LoVo (cell line): Measurements from ENCODE around the gene DENND2A.
"Not testable (repeated sequence)": the region's sequence is repeated elsewhere in the genome, so short reads cannot be mapped to it uniquely, and the experiment has no call there.

Experiments used
- DNase-seq: peaks from one replicate; pipeline ENCODE4 v3.0.0-alpha.2; 2016; ENCODE audit warnings: low spot score

Gene DENND2A

DNA sequence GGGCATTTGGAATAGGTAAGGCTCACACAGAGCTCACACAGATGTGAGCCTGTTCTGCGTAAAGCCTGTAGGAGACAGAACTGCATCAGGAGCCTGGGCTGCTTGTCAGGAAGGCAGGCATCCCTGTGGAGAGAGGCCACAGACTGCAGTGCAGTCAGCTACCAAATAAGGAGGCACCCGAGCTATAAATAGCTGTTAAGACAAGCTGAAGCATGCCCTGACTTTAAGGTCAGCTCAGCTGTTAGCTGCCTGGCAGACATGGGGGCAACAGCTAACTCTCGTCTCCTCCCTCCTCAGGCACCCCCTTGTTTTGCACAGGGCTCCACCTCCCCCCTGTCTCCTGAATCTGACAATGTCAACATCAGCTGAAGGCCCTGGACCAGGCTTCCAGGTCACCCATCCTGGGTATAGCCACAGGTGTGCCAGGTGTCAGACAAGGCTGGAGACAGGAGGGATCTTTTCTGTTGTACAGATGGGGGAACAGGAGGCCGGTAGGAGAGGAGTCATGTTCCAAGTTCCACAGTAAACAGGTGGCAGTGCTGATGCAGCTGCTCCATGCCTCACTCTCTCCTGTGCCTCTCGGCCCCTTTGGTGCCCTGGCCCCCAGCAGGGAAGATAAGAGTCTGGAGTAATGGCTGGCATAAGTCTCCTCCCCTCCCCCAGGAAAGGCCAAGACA, 133.7 kb downstream of the DENND2A start:
- peak; percentile 37 for DNase-seq

DNA sequence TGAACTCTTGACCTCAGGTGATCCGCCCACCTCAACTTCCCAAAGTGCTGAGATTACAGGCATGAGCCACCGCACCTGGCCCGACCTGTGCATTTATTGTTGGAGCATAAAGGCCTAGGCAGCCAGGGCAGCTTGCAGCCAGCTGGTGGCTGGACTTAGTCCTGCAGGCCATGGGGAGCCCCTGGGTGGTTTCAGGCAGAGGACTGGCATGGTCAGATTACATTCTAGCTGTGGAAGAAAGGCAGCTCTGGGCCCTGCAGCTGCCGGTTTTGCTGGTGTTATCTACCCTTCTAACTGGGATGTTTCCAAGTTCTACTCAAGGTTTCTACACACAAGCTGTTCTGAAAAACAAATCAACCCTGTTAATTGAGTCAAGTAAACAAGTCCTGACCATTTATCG, 138.6 kb downstream of the DENND2A start:
- no peak for DNase-seq

DNA sequence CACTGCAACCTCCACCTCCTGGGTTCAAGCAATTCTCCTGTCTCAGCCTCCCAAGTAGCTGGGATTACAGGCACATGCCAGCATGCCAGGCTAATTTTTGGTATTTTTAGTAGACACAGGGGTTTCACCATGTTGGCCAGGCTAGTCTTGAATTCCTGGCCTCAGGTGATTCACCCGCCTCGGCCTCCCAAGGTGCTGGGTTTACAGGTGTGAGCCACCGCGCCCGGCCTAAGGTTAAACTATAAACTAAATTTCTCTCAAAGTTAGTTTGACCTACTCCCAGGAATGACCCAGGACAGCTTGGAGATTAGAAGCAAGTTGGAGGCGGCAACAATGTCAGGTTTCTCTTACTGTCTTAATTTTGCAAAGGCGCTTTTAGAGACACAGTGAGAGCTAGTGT, 142.8 kb downstream of the DENND2A start:
- not testable (repeated sequence) for DNase-seq

DNA sequence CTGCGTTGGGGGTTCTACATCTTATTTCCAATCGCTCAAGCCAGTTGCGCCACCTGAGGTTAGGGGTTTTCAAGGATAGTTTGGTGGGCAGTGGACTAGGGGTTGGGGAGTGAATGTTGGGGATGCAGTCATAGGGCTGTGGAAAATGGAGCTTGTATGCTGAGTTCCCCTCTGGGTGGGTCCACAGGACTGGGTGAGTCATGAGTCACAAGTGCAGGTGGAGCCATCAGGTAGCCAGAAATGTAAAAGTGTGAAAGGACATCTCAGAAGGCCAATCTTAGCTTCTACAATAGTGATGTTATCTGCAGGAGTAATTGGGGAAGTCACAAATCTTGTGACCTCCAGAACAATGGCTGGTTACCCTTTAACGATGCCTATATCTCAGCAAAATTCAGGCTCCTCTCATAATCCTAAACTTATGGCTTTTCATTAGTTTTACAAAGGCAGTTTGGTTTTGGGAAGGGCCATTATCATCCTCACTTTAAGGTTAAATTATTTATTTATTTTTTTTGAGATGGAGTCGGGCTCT, 143.3 kb downstream of the DENND2A start:
- no peak for DNase-seq

DNA sequence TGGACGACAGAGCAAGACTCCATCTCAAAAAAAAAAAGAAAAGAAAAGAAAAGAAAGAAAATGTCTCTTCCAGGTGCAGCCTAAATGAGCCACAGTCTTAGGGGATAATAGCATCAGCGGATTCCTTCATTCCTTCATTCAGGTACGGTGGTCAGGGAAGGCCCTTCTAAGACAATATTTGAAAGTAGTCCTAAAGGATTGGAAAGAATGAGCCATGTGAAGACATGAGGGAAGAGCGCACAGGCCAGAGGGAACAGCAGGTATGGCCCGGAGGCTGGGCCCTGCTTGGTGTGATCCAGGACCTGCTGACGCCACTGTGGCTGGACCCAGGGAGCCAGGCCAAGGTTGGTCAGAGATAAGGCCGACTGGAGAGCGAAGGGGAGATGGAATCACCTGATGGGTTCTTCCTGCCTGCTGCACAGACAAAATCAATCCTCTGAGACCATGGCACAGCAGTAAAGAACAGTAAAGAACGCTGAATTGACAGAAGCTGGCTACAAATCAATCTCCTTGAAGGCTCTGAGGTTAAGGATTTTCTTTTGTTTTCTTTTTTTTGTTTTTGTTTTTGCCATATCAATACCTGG, 145.0 kb downstream of the DENND2A start:
- DNase-seq = no peak

DNA sequence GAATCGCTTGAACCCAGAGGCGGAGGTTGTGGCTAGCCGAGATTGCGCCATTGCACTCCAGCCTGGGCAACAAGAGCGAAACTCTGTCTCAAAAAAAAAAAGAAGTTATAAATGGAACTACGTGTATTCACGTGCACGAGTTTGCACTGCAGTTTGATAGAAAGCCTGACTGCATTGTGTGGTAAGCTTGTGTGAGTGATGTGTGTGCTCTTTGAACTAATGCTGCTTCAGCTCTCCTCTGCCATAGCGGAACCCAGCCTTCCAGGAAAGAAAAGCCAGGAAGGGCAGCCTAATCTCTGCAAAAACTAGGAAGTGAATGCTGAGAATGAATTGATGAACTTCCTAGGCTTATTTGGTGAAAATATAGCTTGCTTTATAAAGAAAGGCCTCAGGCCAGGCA, 145.7 kb downstream of the DENND2A start:
- DNase-seq = no peak

DNA sequence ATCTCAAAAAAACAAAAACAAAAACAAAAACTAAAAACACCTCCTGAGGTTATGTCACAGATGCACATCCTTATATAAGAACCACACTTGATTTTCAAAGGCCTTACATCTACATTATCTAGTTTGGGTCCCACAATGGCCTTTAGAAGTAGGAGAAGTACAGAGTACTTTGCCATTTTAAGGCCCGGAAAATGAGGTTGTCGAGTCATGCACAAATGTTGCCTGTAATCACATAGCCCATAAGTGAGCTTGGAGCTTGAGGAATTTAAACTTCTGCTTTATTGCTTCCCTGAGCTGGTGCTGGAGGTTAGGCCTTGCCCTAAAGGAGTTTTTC, 151.6 kb downstream of the DENND2A start:
- no peak for DNase-seq

DNA sequence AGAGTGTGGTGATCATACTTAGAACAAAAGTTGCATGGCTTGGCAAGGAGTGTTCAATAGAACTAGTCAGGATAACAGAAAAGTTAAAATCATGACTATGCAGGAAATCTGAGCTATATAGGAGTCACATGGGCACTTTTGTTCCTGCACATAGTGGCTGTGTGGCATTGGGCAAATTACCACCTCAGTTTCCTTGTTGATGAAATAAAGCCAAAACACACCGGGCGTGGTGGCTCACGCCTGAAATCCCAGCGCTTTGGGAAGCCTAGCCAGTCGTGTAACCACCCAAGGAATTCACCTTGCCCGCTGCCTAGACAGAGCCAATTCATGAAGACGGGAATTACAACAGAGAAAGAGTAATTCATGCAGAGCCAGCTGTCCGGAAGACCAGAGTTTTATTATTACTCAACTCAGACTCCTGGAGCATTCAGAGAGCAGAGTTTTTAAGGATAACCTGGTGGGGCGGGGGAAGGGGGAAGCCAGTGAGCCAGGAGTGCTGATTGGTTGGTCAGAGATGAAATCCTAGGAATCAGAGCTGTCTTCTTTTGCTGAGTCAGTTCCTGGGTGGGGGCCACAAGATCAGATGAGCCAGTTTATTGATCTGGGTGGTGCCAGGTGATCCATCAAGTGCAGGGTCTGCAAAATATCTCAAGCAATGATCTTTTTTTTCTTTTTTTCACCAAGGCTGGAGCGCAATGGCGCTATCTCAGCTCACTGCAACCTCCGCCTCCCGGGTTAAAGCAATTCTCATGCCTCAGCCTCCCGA, 154.9 kb downstream of the DENND2A start:
- peak; percentile 32 for DNase-seq

DNA sequence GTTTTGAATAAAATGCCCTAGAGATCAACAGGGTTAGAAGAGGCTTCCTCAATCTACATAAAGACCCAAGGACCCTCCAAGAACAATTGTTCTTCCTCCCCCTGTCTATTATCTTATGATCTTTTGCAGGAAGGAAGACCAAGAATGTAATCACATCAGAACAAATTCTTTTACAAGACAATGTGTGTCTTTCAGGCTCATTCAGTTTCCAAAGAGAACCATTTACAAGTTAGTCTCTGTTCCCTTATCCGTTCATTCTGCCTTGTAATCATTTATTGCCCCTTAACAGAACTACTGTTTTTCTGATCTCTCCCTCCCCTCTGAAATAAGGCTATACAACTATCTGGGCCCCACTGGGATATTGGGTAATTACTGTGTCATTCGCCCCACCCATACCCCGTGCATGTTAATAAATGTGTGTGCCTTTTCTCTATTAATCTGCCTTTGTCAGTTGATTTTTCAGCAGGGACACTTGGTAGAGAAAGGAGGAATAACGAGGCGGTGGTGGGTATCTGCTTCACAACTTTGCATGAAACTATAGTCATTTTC, 155.6 kb downstream of the DENND2A start:
- DNase-seq = no peak

DNA sequence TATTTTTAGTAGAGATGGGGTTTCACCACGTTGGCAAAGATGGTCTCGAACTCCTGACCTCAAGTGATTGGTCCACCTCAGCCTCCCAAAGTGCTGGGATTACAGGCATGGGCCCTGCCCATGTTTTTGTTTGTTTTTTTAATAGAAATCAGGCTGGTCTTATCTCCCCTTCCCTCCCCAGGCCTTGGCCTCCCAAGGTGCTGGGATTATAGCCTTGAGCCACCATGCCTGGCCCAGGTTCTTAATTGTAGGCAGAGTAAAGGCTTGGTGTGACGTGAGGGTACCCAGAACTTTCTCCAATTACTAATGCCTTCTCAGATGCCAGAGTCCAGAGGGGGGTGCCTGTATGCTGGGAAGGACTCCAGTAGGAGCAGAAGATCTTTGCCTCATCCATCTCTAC, 156.1 kb downstream of the DENND2A start:
- DNase-seq = no peak

DNA sequence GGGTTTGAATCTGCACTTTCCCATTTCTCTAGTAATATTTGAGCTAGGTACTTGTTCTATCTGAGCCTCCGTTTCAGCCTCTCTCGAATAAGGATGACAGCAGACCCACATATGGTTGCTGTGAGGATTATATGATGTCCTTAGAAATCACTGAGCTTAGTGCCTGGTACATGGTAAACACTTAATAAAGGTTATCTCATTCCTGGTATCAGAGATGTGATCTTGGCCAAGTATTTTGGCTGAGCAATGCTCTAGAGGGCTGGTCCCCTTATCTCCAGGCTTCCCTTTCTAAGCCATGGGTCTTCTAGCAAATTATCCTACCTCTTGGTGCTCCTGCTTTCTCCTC, 160.9 kb downstream of the DENND2A start:
- DNase-seq = no peak

DNA sequence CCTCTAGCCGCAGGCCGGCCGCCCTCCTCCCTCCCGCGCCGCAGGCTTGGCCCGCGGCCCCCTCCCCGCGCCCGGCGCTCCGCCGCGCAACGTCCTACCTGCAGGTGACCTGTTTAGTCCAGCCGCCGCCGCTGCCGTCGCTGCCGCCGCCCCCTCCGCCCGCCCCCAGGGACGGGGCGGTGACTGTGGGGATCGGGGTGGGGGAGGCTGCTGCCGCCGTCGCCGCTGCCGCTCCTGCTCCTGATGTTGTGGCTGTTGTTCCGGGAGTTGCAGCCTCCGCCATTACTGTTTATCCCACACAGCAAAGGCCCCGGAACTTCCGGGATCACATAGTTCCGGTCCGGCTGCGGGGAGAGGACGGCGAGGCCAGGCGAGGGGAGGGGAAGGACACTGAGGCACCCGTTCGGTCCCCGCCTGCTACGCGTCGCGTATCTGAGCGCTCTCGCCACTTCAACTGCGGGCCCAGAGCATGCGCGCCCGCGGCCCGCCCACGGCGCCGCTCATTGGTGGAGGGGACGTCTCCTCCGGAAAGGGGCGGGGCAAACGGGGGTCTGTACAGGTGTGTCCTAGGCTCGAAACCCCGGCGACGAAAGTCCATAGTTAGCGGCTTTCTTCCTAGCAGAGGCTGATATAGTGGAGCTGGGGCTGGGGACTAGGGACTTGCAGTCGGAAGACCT, 161.4 kb downstream of the DENND2A start, which contains the start of gene MKRN1:
MKRN1 (minus strand) TSS at position 444 of the 677 bp plus-strand sequence; CDS start at position 283, 161 bp downstream.
- peak; percentile 100 for DNase-seq

DNA sequence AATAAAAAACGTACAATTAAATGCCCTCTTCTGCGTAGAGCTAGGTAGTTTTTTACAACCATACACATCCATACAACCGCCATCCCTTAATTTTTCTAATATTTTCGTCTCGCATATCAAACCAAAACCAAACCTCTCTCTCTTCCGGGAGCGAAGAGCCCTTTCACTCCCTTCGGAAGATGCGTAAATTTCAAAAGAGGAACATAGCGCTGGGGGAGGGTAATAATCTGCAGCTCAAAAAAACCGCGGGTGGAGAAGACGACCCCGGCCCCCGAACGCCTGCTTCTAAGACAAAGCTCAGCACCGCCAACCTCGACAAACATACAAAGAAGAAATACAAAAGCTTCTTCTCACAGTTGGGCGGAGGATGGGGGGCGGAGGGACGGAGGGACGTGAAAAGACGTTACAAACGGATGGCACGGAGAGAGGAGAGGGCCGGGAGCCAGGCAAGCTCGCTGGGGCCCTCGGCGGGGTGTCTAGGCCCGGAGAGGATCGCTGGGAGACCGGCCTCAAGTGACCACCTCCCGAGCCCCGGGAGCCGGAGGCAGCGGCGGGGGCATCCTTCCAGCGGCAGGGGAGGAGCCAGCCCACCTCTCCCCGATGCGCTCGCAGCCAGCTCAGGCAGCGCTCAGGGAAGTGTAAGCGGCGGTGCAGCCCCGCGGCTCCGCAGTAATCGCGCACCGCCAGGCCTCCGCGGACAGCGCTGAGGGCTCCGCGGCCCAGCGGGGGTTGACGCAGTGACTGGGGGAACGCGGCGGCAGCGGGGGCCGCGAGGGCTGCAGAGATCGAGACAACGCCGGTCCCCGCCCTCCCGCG, 162.2 kb downstream of the DENND2A start:
- peak; percentile 22 for DNase-seq

DNA sequence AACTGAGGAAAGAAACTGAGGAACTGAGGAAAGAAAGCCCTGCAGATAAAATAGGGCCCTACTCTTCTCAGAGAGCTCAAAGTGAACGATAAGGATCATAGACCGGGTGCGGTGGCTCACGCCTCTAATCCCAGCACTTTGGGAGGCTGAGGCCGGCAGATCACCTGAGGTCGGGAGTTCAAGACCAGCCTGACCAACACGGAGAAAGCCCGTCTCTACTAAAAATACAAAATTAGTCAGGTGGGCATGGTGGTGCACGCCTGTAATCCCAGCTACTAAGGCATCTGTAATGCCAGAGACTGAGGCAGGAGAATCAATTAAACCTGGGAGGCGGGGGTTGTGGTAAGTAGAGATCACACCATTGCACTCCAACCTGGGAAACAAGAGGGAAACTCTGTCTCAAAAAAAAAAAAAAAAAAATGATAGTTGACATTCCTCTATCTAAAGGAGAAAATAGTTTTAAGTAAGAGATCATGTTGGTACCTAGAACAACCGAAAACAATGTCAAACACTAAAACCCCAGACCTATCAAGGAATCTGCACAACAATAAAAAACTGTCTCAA, 163.8 kb downstream of the DENND2A start:
- no peak for DNase-seq

DNA sequence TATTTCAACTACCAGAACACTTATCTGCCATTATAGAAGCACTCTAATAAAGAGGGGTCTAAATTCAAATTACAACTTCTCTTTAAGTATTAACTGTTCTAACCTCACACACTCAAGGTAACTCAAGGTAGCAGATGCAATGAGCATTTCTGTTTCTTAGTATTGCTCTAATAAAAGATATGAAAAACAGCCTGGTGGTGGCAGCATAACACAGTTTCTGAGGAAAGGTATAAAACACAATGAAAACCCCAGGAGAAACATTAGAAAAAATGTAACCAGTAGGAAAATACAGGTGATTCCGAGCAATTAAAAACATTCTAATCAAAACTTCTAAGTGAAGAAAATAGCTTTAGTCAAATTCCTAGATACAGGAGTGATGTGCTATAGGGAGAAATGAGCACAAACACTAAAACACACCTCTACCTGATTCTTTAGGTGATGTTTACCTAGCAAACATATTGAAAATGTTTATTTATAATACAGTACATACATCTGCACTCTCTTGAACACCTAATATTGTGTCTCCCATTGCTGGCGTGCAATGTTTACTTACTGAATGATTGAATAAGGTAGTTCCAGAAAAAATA, 164.8 kb downstream of the DENND2A start:
- peak; percentile 73 for DNase-seq
